ENCODE measurements around the gene PLCL2.

PLCL2 gene

DNA sequence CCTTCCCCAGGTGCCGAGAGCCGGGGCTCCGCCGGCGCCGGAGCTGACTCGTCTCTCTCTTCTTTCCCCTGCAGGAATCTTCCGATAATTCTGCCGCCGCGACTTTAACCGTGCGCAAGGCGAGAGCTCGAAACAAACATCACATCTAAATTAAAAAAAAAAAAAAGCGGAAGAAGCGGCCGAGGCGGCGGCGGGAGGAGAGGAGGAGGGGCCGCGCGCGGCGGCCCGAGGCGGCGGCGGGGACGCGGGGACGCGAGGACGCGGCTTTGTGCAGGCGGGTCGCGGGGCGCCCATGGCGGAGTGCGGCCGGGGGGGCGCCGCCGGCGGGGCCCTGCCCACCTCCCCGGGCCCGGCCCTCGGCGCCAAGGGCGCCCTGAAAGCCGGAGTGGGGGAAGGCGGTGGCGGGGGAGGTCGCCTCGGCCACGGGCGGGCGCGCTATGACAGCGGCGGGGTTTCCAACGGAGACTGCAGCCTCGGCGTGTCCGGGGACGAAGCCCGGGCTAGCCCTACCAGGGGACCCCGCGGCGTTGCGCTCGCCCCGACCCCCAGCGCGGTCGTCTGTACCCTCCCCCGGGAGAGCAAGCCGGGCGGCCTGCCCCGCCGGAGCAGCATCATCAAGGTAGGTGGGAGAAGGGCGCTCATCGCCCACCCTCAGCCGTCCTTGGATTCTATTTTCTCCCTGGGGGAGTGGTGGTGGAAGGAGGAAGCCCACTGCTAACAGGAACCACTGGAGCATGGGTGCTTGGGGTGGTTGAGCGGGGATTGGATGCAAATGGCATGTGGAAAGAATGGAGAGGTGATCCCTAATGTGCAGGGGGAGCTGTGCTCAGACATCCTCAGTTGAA is at the start of gene PLCL2:
Gene PLCL2 (plus strand): TSS at position 208 of the 845 bp plus-strand sequence. CDS start 85 bp downstream, at position 293.
- DNase-seq (ENCODE audit: low spot score) = peak; percentile 54

DNA sequence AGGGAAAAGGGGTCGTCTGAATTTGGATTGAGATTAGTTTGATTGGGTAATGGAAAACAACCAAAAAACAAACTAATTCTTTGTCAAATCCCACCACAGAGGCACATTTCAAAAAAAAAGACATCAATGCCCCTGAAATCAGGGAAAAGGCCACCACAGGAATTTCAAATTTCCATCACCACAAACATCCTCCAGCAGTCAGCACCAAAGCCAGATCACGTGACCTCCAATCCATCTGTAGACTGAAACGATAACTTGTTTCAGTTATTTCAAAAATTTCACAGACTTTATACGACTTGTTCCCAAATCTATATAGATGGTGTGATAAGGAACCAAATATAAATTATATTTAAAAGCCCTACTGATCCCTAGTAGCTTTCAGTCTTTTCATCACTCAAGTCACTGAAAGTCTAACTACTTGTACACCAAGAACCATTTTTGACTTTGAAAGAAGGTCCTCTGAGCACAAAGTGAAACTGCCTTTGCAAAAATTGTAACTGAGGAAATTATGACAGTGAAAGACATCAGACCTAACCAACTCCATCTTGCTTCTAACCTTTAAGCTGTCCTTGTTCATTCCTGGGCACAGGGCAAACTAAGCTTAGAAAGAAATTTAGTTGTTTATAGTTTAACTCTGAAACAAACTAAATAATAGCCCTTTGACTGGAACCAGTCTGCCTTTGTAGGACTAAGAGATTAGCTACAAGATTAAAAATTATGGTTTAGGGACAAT is 48.1 kb upstream of the PLCL2 start:
- peak; percentile 9 for DNase-seq (ENCODE audit: low spot score)

DNA sequence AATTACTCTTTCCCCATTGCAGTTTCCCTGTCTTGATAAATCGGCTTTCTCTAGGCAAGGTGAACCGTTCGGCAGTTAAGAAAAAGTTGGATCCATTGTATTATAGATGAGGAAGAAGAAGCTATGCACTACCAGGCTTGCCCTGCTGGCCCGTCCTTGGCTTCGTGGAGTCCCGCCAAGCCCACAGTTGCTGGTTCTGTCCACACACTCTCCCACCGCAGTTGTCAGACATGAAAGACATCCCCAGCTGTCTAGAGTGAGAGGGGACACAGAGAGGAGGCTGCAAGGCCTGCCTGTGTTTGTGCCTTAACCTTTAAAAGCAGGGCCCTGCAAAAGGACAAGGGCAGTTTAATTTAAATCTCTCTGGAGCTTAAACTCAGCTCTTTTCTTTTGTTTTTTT is 47.2 kb upstream of the PLCL2 start:
- DNase-seq (ENCODE audit: low spot score) = no peak

DNA sequence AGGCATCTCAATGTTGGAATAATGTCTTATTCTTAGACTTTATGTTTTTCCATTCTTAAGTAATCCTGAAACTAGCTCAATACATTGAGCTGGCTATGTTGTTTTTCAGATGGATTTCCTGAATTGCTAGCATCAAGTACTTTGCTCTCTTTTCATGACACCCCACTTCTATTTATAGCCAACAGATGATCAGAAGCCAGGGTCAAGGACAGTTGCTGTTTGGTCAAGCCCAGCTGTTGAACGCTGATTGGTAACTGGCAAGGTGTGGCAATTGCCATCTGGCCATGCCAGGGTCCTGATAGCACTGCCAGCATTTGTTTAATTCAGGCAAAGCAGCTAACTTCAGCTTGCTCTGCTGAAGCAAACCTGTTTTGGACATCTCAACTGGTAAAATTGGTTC is 46.2 kb upstream of the PLCL2 start:
- DNase-seq (ENCODE audit: low spot score) = no peak

DNA sequence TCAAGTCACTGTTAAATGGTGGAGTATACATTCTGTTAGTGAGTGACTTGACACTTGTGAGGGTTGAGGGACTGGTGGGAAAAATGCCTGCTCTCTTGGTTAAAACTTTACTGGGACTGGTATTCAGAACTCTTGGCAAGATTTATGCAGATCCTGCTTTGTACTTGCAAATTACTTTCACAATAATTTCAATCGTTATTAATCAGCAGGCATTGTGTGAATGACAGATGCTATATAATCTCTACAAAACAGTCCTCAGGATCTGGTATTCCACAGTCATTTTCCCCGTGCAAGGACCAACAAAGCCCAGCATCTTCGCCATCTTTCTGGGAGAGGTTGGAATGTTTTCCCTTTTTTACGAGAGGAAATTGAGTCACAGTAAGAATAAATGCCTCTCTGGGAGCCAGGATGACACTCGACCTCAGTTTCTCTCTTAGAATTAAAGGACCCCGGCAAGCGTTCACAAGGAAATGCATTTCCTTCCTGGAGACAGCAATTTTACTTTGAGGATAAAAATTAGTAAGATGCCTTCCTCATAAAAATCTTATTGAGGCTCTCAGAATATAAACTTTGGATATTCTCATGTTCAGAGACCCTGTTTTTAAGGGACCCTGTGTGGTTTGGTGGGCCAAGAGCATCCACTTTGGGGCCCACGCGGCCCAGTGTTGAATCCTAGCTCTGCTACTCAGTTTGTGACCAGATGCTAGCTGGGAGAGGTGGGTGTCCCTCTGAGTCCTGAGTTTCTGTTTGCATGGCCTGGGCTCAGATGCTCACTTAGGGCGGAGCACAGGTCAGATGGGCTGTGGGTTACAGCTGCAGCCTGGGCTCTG is 45.3 kb upstream of the PLCL2 start:
- DNase-seq (ENCODE audit: low spot score) = no peak

DNA sequence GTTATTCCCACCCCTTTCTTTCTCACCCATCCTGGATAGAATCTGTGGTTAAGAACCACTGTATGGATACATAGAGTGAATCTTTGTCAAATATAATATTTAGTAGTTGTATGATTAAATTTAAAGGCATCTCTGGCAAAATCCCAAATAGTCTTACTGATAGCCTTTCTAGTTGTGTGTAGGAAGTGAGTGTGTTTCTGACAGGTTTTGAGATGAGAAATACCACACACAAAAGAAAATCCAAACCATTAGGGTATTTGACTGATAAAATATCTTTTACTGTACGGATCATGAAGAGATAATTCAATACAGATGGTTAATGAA is 44.7 kb upstream of the PLCL2 start:
- no peak for DNase-seq (ENCODE audit: low spot score)

DNA sequence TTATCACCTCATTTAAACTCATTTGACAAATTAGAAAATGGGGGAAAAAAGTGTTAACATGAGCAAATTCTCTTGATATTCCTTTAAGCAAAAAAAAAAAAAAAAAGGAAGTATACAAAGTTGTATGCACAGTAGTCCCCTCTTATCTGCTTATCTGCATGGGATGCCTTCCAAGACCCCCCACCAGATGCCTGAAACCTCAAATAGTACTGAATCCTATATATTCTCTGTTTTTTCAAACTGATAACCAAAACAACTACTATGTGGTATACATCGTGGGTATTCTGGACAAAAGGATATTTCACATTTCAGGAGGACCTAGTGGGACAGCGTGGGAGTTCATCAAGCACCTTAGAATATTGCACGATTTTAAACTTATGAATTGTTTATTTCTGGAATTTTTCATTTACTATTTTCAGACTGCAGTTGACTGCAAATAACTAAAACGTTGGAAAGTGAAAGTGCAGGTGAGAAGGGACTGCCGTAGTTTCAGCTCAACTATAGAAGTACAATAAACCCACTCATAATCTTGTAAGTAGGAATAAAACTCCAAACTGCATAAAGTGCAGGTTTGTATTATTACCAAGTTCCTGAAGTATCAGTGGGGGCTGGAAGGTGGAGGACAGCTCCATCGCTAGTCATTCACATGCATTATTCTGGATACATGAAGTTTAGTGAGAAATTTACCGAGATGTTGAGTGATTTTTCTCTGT is 43.6 kb upstream of the PLCL2 start:
- no peak for DNase-seq (ENCODE audit: low spot score)

DNA sequence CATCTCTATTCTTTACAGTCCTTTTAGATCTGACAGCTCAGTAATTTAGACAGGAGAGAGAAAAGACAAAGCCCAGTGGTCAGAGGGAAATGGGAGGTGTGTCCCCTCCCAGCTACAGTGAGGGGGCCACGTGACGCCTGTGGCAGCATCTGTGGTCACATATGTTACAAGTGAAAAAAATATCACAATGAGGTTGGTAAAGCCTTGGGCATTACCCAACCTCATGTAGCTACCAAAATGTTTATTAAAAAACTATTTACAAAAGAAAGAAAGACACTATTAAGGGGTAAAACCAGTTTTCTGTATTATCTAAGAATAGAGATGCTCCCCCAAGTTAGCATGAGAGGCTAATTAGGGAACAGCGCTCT is 42.9 kb upstream of the PLCL2 start:
- DNase-seq (ENCODE audit: low spot score) = no peak

DNA sequence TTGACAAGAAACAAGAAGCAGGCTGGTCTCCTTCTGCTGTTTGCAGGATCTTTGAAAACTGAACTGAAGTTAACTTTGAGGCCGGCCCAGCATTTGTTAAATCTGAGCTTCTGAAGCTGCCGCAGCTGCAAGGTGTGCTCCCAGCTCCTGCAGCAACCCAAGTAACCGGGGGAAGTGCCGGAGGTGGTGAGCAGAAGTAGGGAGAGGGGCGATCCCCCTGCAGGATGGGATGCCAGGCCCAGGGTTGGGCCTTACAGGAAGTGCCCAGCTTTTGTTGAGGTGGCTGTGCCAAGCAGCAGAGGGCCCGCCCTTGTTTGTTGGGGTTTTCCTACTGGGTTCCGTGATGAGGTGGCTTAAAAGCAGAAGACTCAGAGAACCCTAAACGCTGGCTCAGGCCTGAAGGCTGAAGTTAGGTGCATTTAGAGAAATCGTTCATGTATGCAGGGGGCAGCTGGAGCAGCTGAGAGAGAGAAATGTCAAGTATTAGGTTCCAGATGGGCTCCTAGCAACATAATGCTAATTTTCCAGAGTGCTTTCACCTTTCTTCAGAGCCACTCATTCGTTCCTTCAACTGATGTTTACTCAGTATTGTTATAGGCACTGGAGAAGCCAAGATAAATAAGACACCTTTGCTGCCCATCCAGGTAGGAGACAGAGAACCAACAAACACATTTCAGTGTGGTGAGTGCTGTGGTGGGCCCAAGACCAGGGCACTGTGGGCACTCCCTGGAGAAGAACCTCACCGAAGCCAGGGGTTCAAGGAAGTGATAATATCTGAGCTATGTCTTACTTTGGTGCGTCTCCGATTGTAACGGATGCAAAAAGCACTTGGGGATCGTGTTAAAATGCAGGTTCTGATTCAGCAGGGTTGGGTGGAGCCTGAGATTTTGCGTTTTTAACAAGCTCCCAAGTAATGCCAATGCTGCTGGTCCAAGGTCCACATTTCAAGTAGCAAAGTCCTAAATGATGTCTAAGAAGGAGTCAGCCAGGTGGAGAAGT is 42.2 kb upstream of the PLCL2 start:
- DNase-seq (ENCODE audit: low spot score) = no peak

DNA sequence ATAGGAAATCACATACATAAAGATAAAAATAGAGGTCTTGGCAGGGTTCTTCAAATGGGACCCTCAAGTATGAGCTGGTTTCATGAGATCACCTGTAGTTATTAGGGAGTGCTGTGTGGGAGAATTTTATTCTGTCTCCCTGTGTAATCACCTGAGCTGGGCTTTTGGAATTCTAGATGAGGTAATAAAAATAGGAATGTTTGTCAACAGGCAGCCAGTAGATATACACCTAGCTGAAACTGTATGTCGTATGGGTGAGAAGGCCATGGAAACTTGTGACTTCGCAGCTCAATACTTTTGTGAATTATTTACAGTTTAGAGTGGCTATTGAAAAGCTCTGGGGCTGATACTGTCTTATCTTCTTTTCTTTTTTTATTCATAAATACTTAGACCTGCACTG is 40.5 kb upstream of the PLCL2 start:
- no peak for DNase-seq (ENCODE audit: low spot score)

DNA sequence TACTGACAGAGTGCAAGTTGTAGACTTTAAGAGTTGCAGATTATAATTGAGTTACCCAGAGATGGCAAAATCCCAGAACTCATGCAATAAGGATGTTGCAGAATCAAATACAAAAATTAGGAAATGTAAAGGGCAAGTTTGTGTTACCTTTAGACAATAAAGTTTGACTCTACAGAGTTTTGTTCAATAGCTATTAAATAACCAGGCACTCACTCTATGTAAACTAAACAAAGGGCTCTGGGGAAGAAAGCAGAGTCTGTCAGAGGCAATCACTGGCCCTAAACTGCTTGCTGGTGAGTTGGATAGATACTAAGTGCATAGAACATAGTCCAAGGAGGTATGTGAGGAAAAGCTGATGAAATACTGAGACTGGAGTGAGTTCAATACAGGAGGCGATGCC is 40.0 kb upstream of the PLCL2 start:
- DNase-seq (ENCODE audit: low spot score) = no peak

DNA sequence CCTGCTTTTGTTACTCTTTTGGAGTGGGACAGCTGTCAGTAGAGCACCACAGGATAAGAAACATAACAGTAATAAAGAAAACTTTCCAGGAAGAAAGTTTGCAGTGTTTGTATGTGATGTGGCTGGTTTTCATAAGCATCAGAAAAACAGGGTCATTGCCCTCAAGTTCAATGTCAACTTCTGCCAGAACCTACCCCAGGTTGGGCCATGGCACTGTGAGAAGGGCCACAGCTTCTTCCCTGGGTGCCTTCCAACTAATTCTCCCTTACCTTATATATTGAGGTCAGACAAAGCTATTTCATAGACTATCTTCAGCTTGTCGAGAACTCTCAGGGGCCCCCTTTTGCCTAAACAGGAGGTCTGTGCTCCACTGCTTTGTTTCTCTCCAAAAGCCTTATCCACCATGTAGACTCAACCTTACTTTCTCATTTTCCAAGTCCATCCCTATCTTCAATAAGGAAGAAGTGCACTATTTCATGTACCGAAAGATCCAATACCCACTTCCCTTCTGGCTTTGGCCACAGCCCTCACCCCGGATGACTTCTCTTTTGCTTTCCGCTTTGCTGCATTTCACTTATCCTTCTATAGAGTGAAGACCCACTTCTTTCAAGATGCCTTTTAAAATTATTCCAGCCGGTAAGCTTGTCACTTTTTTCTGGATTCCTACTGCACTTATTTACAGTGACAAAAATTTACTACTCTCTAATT is 38.2 kb upstream of the PLCL2 start:
- no peak for DNase-seq (ENCODE audit: low spot score)

DNA sequence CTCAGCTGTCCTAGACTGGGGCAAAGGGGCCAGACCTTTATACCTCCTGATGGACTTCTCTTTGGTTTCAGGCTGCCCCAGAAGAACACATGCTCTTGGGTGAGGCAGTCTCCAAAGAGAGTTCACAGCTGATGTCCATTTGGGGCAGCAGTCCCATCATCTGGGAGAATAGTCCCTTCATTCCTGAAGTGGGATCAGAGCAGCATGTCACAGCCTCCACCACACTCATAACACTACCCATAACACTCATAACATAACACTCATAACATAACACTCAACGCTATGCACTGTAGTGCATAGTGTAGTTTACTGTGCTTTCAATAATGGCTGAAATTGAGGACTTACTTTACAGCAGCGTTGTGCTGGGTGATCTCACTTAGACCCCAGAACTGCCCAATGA is 36.7 kb upstream of the PLCL2 start:
- no peak for DNase-seq (ENCODE audit: low spot score)

DNA sequence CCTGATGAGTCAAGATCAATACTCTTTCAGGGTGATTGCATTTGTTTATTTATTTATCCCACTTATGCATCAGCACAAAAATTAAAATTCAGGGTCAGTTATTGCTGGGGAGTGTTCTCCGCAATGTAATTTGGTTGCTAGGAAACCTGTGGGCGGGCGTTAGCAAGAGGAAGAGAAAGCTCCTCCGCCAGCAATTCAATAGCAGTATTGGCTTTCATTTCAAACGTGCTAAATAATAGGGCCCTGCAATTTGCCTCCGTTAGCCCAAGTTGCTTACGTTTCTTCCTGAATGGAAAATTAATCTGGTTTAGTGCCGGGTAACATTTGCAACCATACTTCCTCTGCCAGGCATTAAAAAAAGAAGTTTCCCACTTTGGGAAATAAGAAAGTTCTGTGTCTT is 35.5 kb upstream of the PLCL2 start:
- DNase-seq (ENCODE audit: low spot score) = no peak

DNA sequence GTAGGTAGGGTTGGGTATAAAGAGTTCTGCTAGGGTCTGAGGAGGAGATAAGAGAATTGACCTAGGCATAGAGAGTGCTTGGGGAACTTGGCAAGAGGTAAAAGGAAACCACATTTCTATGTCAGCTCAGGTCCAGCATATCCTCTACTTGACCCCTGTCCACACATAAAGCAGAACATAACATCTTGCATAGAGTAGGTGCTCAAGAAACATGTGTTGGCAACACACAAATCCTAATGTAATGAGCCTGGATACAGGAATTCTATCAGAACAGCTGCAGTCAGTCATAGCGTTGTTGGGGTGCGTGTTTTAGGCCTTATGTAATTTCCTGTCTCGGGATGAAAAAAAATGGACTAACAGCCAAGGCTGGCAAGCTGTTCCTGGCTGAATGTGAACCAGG is 35.0 kb upstream of the PLCL2 start:
- DNase-seq (ENCODE audit: low spot score) = peak; percentile 16

DNA sequence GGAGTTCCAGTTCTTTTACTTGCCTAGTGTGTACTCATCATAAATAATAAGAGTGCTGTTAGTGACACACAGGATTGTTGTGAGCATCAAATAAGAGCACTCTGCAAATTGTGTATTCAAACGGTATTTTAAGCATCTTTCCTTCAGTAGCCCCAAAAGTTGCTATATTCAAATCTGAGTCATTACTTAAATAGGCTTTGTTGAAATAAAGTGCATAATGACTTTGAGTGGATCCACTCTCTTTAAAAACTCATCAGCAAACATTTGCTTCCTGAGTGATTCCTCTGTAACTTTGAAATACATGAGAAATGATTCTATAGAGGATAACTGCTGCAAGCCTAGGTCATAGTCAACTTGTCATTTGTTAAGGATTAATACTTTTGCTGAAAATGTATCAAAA is 29.3 kb upstream of the PLCL2 start:
- DNase-seq (ENCODE audit: low spot score) = no peak

DNA sequence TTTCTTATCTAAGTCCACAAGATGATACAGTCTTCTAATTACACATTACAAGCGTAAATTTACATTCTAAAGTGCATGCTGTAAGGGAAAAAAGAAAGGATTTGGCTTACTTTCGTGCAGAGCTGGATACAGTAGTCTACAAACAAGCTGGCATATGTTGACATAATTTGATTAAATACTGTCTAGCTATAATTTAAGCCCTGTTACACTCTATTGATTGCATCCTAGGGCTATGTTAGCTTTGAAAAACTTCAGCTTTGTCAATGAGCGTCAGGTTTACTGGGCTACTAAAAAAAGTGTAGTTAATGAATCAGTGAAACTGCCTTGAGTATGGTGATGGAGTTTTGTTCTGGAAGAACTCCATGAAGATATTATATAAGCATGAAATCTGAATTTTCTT is 24.5 kb upstream of the PLCL2 start:
- DNase-seq (ENCODE audit: low spot score) = no peak

DNA sequence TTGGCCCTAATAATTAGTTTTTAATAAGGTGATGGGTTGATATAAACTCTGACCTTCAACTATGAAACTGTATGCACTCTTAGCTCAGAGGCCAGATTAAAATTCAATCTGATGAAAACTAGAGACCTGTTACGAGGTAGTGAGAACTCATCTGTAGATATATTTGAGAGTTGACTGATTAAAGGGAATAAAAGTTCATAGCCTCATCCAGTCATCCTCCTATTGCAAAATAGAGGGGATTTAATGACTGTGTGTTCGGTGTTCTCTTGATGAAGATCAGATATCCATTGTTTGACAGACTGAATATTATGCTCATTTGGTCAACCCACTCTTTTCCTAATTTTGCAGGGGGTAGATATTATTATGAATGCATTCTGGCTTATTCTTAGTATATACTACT is 23.3 kb upstream of the PLCL2 start:
- no peak for DNase-seq (ENCODE audit: low spot score)

DNA sequence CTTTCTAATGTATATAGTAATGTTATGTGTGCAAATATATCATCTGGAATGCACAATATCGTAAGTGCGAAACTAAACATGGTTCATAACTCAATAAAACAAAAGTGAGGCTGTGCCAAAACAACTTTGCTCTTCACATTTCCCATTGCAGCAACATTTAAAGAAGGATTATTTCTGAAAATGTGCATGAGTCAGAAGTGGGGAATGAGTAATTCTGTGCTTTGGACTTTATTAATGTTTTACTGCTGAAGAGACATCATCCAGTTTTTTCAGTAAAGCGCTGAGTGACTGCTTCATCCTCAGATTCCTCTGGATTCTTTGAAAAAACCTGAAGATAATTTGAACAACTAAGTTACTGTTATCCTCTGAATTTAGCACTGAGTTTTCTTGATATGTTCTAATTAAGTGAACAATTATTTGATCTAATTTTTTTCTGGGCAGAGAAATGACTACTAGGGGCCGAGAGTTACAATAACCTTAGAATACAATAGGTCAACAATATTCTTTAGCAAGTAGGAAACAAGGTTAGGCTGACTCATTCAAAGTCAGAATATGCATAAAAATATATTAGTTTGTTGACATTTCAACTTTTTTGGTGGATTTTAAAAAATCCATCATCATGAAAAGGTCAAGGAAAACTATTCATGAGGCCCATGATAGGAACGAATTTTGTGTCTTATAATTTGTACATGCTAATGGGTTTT is 20.0 kb upstream of the PLCL2 start:
- DNase-seq (ENCODE audit: low spot score) = no peak

DNA sequence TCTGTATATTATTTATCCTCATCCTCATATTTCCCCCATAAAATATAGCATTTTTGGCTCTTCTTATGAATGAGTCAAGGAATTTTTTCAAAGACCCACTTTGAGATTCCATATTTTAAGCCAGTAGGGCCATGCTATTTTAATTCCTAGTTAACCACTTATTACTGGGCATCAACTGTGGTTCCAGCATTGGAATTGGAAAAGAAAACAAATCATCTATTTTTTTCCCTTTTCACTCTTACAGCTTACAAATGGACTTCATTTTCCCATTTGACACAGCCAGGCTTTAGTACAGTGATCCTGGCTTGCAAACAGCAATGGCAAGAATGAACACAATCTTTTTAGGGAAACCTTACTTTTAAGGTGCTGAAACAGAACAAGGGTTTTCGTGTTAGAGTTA is 19.4 kb upstream of the PLCL2 start:
- no peak for DNase-seq (ENCODE audit: low spot score)

All from hepatic stellate cell (primary cell).